Measurements from ENCODE around the gene MCM7. TPM values are rescaled to one million over a fixed set of nuclear protein-coding genes. Genes with fewer than 3 reads are reported as not detected.

Gene MCM7
- total RNA-seq, 1 donor, result 28.6 TPM

- Histone ChIP-seq H3K4me1 (ENCODE audit: insufficient read depth, low read length) (no peaks in the 10 kb centered on the region), H3K9me3 (ENCODE audit: low read depth, low read length) (peaks cover 37% of the 10 kb centered on the region), H3K27me3 (ENCODE audit: insufficient read depth, low read length) (no peaks in the 10 kb centered on the region), H2AFZ (ENCODE audit: low read length) (no peak overlapping the region), H3K4me2 (ENCODE audit: insufficient read depth, low read length) (no peak overlapping the region), H3K36me3 (ENCODE audit: insufficient read depth, low read length) (peaks cover 56% of the 10 kb centered on the region), H3K27ac (ENCODE audit: low read depth, low read length) (no peak overlapping the region), H4K20me1 (ENCODE audit: insufficient read depth, low read length) (peaks cover 2% of the 10 kb centered on the region), H3K79me2 (ENCODE audit: insufficient read depth, low read length) (peaks cover 5% of the 10 kb centered on the region), H3K4me3 (ENCODE audit: insufficient read depth, low read length) (peak overlapping the region; percentile 6)
- DNase-seq (ENCODE audit: insufficient read length, low spot score, missing footprints), result no peak
- no peak for TF ChIP-seq CTCF (IDR thresholded peaks at IDR 0.05; ENCODE audit: extremely low read depth, low read depth, low read length)
These were observed 31.2 kb downstream of the MCM7 start for GRCh38 chr7:100069991-100070390.

- no peak for DNase-seq (ENCODE audit: insufficient read length, low spot score, missing footprints)
- no peaks in the 10 kb centered on the region for H3K79me2 ChIP-seq (ENCODE audit: insufficient read depth, low read length)
- no peak overlapping the region for H3K4me2 ChIP-seq (ENCODE audit: insufficient read depth, low read length)
- H2AFZ ChIP-seq (ENCODE audit: low read length), result no peak overlapping the region
- H3K4me3 ChIP-seq (ENCODE audit: insufficient read depth, low read length), result no peak overlapping the region
- TF ChIP-seq CTCF (IDR thresholded peaks at IDR 0.05; ENCODE audit: extremely low read depth, low read depth, low read length), result no peak
- no peaks in the 10 kb centered on the region for H3K4me1 ChIP-seq (ENCODE audit: insufficient read depth, low read length)
- peaks cover 45% of the 10 kb centered on the region for H3K36me3 ChIP-seq (ENCODE audit: insufficient read depth, low read length)
- H4K20me1 ChIP-seq (ENCODE audit: insufficient read depth, low read length), result peaks cover 2% of the 10 kb centered on the region
- no peak overlapping the region for H3K27ac ChIP-seq (ENCODE audit: low read depth, low read length)
- H3K9me3 ChIP-seq (ENCODE audit: low read depth, low read length), result peaks cover 29% of the 10 kb centered on the region
- no peaks in the 10 kb centered on the region for H3K27me3 ChIP-seq (ENCODE audit: insufficient read depth, low read length)
These were observed 34.2 kb downstream of the MCM7 start for GRCh38 chr7:100066953-100067352.

- Histone ChIP-seq H3K27me3 (ENCODE audit: insufficient read depth, low read length) (no peaks in the 10 kb centered on the region), H4K20me1 (ENCODE audit: insufficient read depth, low read length) (no peaks in the 10 kb centered on the region), H3K27ac (ENCODE audit: low read depth, low read length) (no peak overlapping the region), H3K79me2 (ENCODE audit: insufficient read depth, low read length) (no peaks in the 10 kb centered on the region), H3K9me3 (ENCODE audit: low read depth, low read length) (peaks cover 15% of the 10 kb centered on the region), H3K4me2 (ENCODE audit: insufficient read depth, low read length) (no peak overlapping the region), H3K36me3 (ENCODE audit: insufficient read depth, low read length) (peaks cover 44% of the 10 kb centered on the region), H2AFZ (ENCODE audit: low read length) (no peak overlapping the region), H3K4me1 (ENCODE audit: insufficient read depth, low read length) (no peaks in the 10 kb centered on the region), H3K4me3 (ENCODE audit: insufficient read depth, low read length) (no peak overlapping the region)
- no peak for TF ChIP-seq CTCF (IDR thresholded peaks at IDR 0.05; ENCODE audit: extremely low read depth, low read depth, low read length)
- DNase-seq (ENCODE audit: insufficient read length, low spot score, missing footprints), result peak; percentile 51
These were observed 35.6 kb downstream of the MCM7 start for GRCh38 chr7:100065452-100066186.

- Histone ChIP-seq H3K36me3 (ENCODE audit: insufficient read depth, low read length) (peaks cover 40% of the 10 kb centered on the region), H4K20me1 (ENCODE audit: insufficient read depth, low read length) (no peaks in the 10 kb centered on the region), H3K9me3 (ENCODE audit: low read depth, low read length) (peaks cover 5% of the 10 kb centered on the region), H2AFZ (ENCODE audit: low read length) (no peak overlapping the region), H3K27me3 (ENCODE audit: insufficient read depth, low read length) (no peaks in the 10 kb centered on the region), H3K4me3 (ENCODE audit: insufficient read depth, low read length) (no peak overlapping the region), H3K4me1 (ENCODE audit: insufficient read depth, low read length) (no peaks in the 10 kb centered on the region), H3K79me2 (ENCODE audit: insufficient read depth, low read length) (no peaks in the 10 kb centered on the region), H3K27ac (ENCODE audit: low read depth, low read length) (no peak overlapping the region), H3K4me2 (ENCODE audit: insufficient read depth, low read length) (no peak overlapping the region)
- TF ChIP-seq CTCF (IDR thresholded peaks at IDR 0.05; ENCODE audit: extremely low read depth, low read depth, low read length), result no peak
- no peak for DNase-seq (ENCODE audit: insufficient read length, low spot score, missing footprints)
These were observed 37.0 kb downstream of the MCM7 start for GRCh38 chr7:100064162-100064561.
